ENCODE results near the gene MARCKSL1. TPM values are rescaled to one million over a fixed set of nuclear protein-coding genes. Genes with fewer than 3 reads are reported as not detected.
A peak's percentile ranks its signal among the peaks of the same experiment; 100 is the strongest.

MARCKSL1 gene
- total RNA-seq, 3 donors from 2014 or later (not counting 1 experiment from before 2014, with no cell fraction given) = 21.7 to 26.1 (median 21.8) TPM

GRCh38 chr1:32353886-32354570 is 18.0 kb upstream of the MARCKSL1 start:
- no peaks in the 10 kb centered on the region for H3K9me3 ChIP-seq (ENCODE audit: control insufficient read depth, insufficient read depth, low read length)
- TF ChIP-seq CTCF (IDR thresholded peaks at IDR 0.05) = no peak
- H3K4me1 Mint-ChIP-seq = peaks cover 26 to 37% of the 10 kb centered on the region in 2 donors
- H3K4me1 ChIP-seq (ENCODE audit: control insufficient read depth, insufficient read depth, low read length) = peaks cover 28% of the 10 kb centered on the region
- DNase-seq (no peak), ATAC-seq (no peak)
- H3K4me3 Mint-ChIP-seq = peak overlapping the region; percentile 62
- peak overlapping the region in 1 of 2 donors; percentile 72 for H3K27ac Mint-ChIP-seq
- H3K36me3 Mint-ChIP-seq = no peaks in the 10 kb centered on the region
- no peak overlapping the region for H3K27ac ChIP-seq (ENCODE audit: low read length)
- no peaks in the 10 kb centered on the region for H3K27me3 ChIP-seq (ENCODE audit: control insufficient read depth, insufficient read depth, low read length)
- no peak overlapping the region for H3K4me3 ChIP-seq (ENCODE audit: low read length)
- H3K9me3 Mint-ChIP-seq = no peaks in the 10 kb centered on the region
- WGBS (ENCODE audit: insufficient coverage) = 64% methylated on average over 2 of the region's 2 CpGs
- intact Hi-C loops (cut with micrococcal nuclease) = loop anchor here (5.0 kb wide), 1 partner anchor 38 kb away; the partner anchor contains the start of gene BSDC1
- H3K27me3 Mint-ChIP-seq (ENCODE audit: low read depth in 2 of 2) = no peaks in the 10 kb centered on the region
- no peaks in the 10 kb centered on the region for H3K36me3 ChIP-seq (ENCODE audit: control insufficient read depth, insufficient read depth, low read length)

GRCh38 chr1:32353431-32353830 is 17.4 kb upstream of the MARCKSL1 start:
- Mint-ChIP-seq H3K4me3 (peak overlapping the region; percentile 62), H3K9me3 (no peaks in the 10 kb centered on the region), H3K27me3 (ENCODE audit: low read depth in 2 of 2) (no peaks in the 10 kb centered on the region), H3K27ac (peak overlapping the region; percentile 34 to 72), H3K36me3 (no peaks in the 10 kb centered on the region), H3K4me1 (peaks cover 28 to 43% of the 10 kb centered on the region in 2 donors)
- no peak for TF ChIP-seq CTCF (IDR thresholded peaks at IDR 0.05)
- DNase-seq = no peak
- no peak overlapping the region for H3K27ac ChIP-seq (ENCODE audit: low read length)
- H3K4me1 ChIP-seq (ENCODE audit: control insufficient read depth, insufficient read depth, low read length) = peaks cover 34% of the 10 kb centered on the region
- 71% methylated on average over 2 of the region's 2 CpGs for WGBS (ENCODE audit: insufficient coverage)
- H3K9me3 ChIP-seq (ENCODE audit: control insufficient read depth, insufficient read depth, low read length) = no peaks in the 10 kb centered on the region
- no peak for ATAC-seq
- intact Hi-C loops (cut with micrococcal nuclease) = loop anchor here (5.0 kb wide), 1 partner anchor 39 kb away; the partner anchor contains the start of gene BSDC1
- H3K27me3 ChIP-seq (ENCODE audit: control insufficient read depth, insufficient read depth, low read length) = no peaks in the 10 kb centered on the region
- no peak overlapping the region for H3K4me3 ChIP-seq (ENCODE audit: low read length)
- H3K36me3 ChIP-seq (ENCODE audit: control insufficient read depth, insufficient read depth, low read length) = no peaks in the 10 kb centered on the region

GRCh38 chr1:32352831-32353383 is 16.9 kb upstream of the MARCKSL1 start:
- Mint-ChIP-seq H3K9me3 (no peaks in the 10 kb centered on the region), H3K36me3 (no peaks in the 10 kb centered on the region), H3K4me3 (peak overlapping the region; percentile 76), H3K27ac (peak overlapping the region; percentile 34 to 72), H3K27me3 (ENCODE audit: low read depth in 2 of 2) (no peaks in the 10 kb centered on the region), H3K4me1 (peaks cover 28 to 48% of the 10 kb centered on the region in 2 donors)
- Histone ChIP-seq H3K27me3 (ENCODE audit: control insufficient read depth, insufficient read depth, low read length) (no peaks in the 10 kb centered on the region), H3K36me3 (ENCODE audit: control insufficient read depth, insufficient read depth, low read length) (no peaks in the 10 kb centered on the region), H3K9me3 (ENCODE audit: control insufficient read depth, insufficient read depth, low read length) (no peaks in the 10 kb centered on the region), H3K27ac (ENCODE audit: low read length) (no peak overlapping the region), H3K4me3 (ENCODE audit: low read length) (no peak overlapping the region), H3K4me1 (ENCODE audit: control insufficient read depth, insufficient read depth, low read length) (peaks cover 39% of the 10 kb centered on the region)
- no peak for ATAC-seq
- 100% methylated on average over 2 of the region's 2 CpGs for WGBS (ENCODE audit: insufficient coverage)
- no peak for DNase-seq
- TF ChIP-seq CTCF (IDR thresholded peaks at IDR 0.05) = no peak
- intact Hi-C loops (cut with micrococcal nuclease) = loop anchor here (5.0 kb wide), 1 partner anchor 39 kb away; the partner anchor contains the start of gene BSDC1

All from natural killer cell (primary cell).